Measurements from ENCODE around the gene FLYWCH2. TPM values are rescaled to one million over a fixed set of nuclear protein-coding genes. Genes with fewer than 3 reads are reported as not detected.

Gene FLYWCH2
- total and polyA plus RNA-seq, 9 of the 15 experiments (the other 6 are each of a cell fraction or from before 2014, with no cell fraction given): 0.70 to 55.5 (median 7.6) TPM

- TF ChIP-seq NRF1 (conservative IDR thresholded peaks at IDR 0.05 in 1 of 2, IDR thresholded peaks at IDR 0.05 in 1 of 2): peak in 1 of 2 experiments; percentile 19; a peak in 3 of 4 replicates
- TF ChIP-seq E4F1 (CRISPR knock-in tag; IDR thresholded peaks at IDR 0.05; ENCODE audit: borderline replicate concordance): no peak
- no peak for TF ChIP-seq ZNF518B (CRISPR knock-in tag; IDR thresholded peaks at IDR 0.05)
- TF ChIP-seq RNF2 (IDR thresholded peaks at IDR 0.05): no peak
- TF ChIP-seq E2F3 (CRISPR knock-in tag; IDR thresholded peaks at IDR 0.05): no peak
- no peak for TF ChIP-seq REST (IDR thresholded peaks at IDR 0.05; ENCODE audit: borderline replicate concordance)
- no peak; the same call in 1 of the 2 replicates for TF ChIP-seq REST (CRISPR knock-in tag; IDR thresholded peaks at IDR 0.05; ENCODE audit: low read depth)
- TF ChIP-seq KLF10 (CRISPR knock-in tag; IDR thresholded peaks at IDR 0.05): no peak
Measured at GRCh38 chr16:2905241-2905987, 22.4 kb downstream of the FLYWCH2 start (continued).
